NCI-H1092 (cell line): ENCODE results near the gene TLE4.

ENCODE experiments used
- DNase-seq: peaks from one replicate; lab custom pipeline; 2025; lab: John Stamatoyannopoulos, UW

TLE4 gene

GRCh38 chr9:79572032-79572607 is 355 bp downstream of the TLE4 start:
- DNase-seq: no peak

GRCh38 chr9:79572608-79573411 is 1.0 kb downstream of the TLE4 start:
- peak; percentile 8 for DNase-seq

- DNase-seq: no peak
Observed at GRCh38 chr9:79573412-79573923, 1.7 kb downstream of the TLE4 start.

GRCh38 chr9:79574136-79574535 is 2.4 kb downstream of the TLE4 start:
- DNase-seq: no peak

- DNase-seq: no peak
Observed at GRCh38 chr9:79574781-79575180, 3.0 kb downstream of the TLE4 start.

GRCh38 chr9:79575547-79575946 is 3.8 kb downstream of the TLE4 start:
- no peak for DNase-seq

GRCh38 chr9:79577969-79578723 is 6.4 kb downstream of the TLE4 start:
- no peak for DNase-seq

- DNase-seq: no peak
Observed at GRCh38 chr9:79578891-79579290, 7.1 kb downstream of the TLE4 start.

- no peak for DNase-seq
Observed at GRCh38 chr9:79579624-79580023, 7.9 kb downstream of the TLE4 start.

GRCh38 chr9:79580055-79580454 is 8.3 kb downstream of the TLE4 start:
- DNase-seq: no peak

GRCh38 chr9:79581388-79581787 is 9.6 kb downstream of the TLE4 start:
- DNase-seq: no peak

- DNase-seq: no peak
Observed at GRCh38 chr9:79581794-79582193, 10.0 kb downstream of the TLE4 start.

- DNase-seq: no peak
Observed at GRCh38 chr9:79583952-79584654, 12.3 kb downstream of the TLE4 start.

- DNase-seq: no peak
Observed at GRCh38 chr9:79584655-79584982, 12.9 kb downstream of the TLE4 start.

- DNase-seq: no peak
Observed at GRCh38 chr9:79588488-79589223, 16.9 kb downstream of the TLE4 start.

GRCh38 chr9:79591458-79591857 is 19.7 kb downstream of the TLE4 start:
- no peak for DNase-seq

- DNase-seq: no peak
Observed at GRCh38 chr9:79592726-79593493, 21.1 kb downstream of the TLE4 start.

- no peak for DNase-seq
Observed at GRCh38 chr9:79598562-79599345, 27.0 kb downstream of the TLE4 start.

- DNase-seq: no peak
Observed at GRCh38 chr9:79600466-79600865, 28.7 kb downstream of the TLE4 start.
